ENCODE data around the gene POLR2L.
A peak's percentile ranks its signal among the peaks of the same experiment; 100 is the strongest.

The POLR2L gene

GRCh38 chr11:798093-798713, 44.1 kb downstream of the POLR2L start, which contains the start of gene SLC25A22:
TSS of gene SLC25A22 (minus strand) at chr11:798281. CDS start at chr11:795006, 3,275 bp downstream.
- Histone ChIP-seq H3K9ac (ENCODE audit: low read length) (peak within 1 kb of the TSS; percentile 87), H3K27me3 (ENCODE audit: control insufficient read depth, insufficient read depth, low read length) (no peaks in the 10 kb centered on the region), H3K27ac (ENCODE audit: low read length) (no peak within 1 kb of the TSS), H3K4me3 (ENCODE audit: low read length) (peak within 1 kb of the TSS; percentile 65), H3K9me3 (ENCODE audit: control insufficient read depth, low read depth, low read length) (no peaks in the 10 kb centered on the region), H3K4me1 (ENCODE audit: control insufficient read depth, low read depth, low read length) (peaks cover 4% of the 10 kb centered on the region), H3K36me3 (ENCODE audit: control insufficient read depth, low read depth, low read length) (peaks cover 5% of the 10 kb centered on the region)

- H3K9me3 ChIP-seq (ENCODE audit: control insufficient read depth, low read depth, low read length): no peaks in the 10 kb centered on the region
- peaks cover 4% of the 10 kb centered on the region for H3K4me1 ChIP-seq (ENCODE audit: control insufficient read depth, low read depth, low read length)
- peaks cover 5% of the 10 kb centered on the region for H3K36me3 ChIP-seq (ENCODE audit: control insufficient read depth, low read depth, low read length)
These were observed 44.8 kb downstream of the POLR2L start for GRCh38 chr11:797296-798092.

GRCh38 chr11:796565-797295, 45.6 kb downstream of the POLR2L start:
- Histone ChIP-seq H3K9me3 (ENCODE audit: control insufficient read depth, low read depth, low read length) (no peaks in the 10 kb centered on the region), H3K4me3 (ENCODE audit: low read length) (peak overlapping the region; percentile 65), H3K36me3 (ENCODE audit: control insufficient read depth, low read depth, low read length) (peaks cover 4% of the 10 kb centered on the region), H3K4me1 (ENCODE audit: control insufficient read depth, low read depth, low read length) (peaks cover 4% of the 10 kb centered on the region), H3K27me3 (ENCODE audit: control insufficient read depth, insufficient read depth, low read length) (no peaks in the 10 kb centered on the region), H3K9ac (ENCODE audit: low read length) (peak overlapping the region; percentile 87), H3K27ac (ENCODE audit: low read length) (no peak overlapping the region)

More at GRCh38 chr11:797296-798092, 44.8 kb downstream of the POLR2L start:
- Histone ChIP-seq H3K9ac (ENCODE audit: low read length) (peak overlapping the region; percentile 87), H3K27ac (ENCODE audit: low read length) (no peak overlapping the region), H3K27me3 (ENCODE audit: control insufficient read depth, insufficient read depth, low read length) (no peaks in the 10 kb centered on the region), H3K4me3 (ENCODE audit: low read length) (peak overlapping the region; percentile 65)

GRCh38 chr11:795634-796564, 46.4 kb downstream of the POLR2L start:
- Histone ChIP-seq H3K4me3 (ENCODE audit: low read length) (peak overlapping the region; percentile 21), H3K27me3 (ENCODE audit: control insufficient read depth, insufficient read depth, low read length) (no peaks in the 10 kb centered on the region), H3K36me3 (ENCODE audit: control insufficient read depth, low read depth, low read length) (peaks cover 4% of the 10 kb centered on the region), H3K9me3 (ENCODE audit: control insufficient read depth, low read depth, low read length) (no peaks in the 10 kb centered on the region), H3K9ac (ENCODE audit: low read length) (no peak overlapping the region), H3K27ac (ENCODE audit: low read length) (no peak overlapping the region), H3K4me1 (ENCODE audit: control insufficient read depth, low read depth, low read length) (peaks cover 6% of the 10 kb centered on the region)

- Histone ChIP-seq H3K9me3 (ENCODE audit: control insufficient read depth, low read depth, low read length) (no peaks in the 10 kb centered on the region), H3K4me1 (ENCODE audit: control insufficient read depth, low read depth, low read length) (peaks cover 11% of the 10 kb centered on the region), H3K4me3 (ENCODE audit: low read length) (no peak overlapping the region), H3K36me3 (ENCODE audit: control insufficient read depth, low read depth, low read length) (peaks cover 4% of the 10 kb centered on the region), H3K27me3 (ENCODE audit: control insufficient read depth, insufficient read depth, low read length) (no peaks in the 10 kb centered on the region), H3K9ac (ENCODE audit: low read length) (no peak overlapping the region), H3K27ac (ENCODE audit: low read length) (no peak overlapping the region)
These were observed 47.3 kb downstream of the POLR2L start for GRCh38 chr11:794766-795633.

- Histone ChIP-seq H3K27ac (ENCODE audit: low read length) (no peak overlapping the region), H3K36me3 (ENCODE audit: control insufficient read depth, low read depth, low read length) (peaks cover 4% of the 10 kb centered on the region), H3K4me1 (ENCODE audit: control insufficient read depth, low read depth, low read length) (peaks cover 11% of the 10 kb centered on the region)
These were observed 48.1 kb downstream of the POLR2L start for GRCh38 chr11:794013-794765.

GRCh38 chr11:793556-793955, 48.8 kb downstream of the POLR2L start:
- no peak overlapping the region for H3K9ac ChIP-seq (ENCODE audit: low read length)
- no peak overlapping the region for H3K4me3 ChIP-seq (ENCODE audit: low read length)
- H3K27me3 ChIP-seq (ENCODE audit: control insufficient read depth, insufficient read depth, low read length): no peaks in the 10 kb centered on the region
- peaks cover 14% of the 10 kb centered on the region for H3K4me1 ChIP-seq (ENCODE audit: control insufficient read depth, low read depth, low read length)
- no peak overlapping the region for H3K27ac ChIP-seq (ENCODE audit: low read length)
- peaks cover 4% of the 10 kb centered on the region for H3K36me3 ChIP-seq (ENCODE audit: control insufficient read depth, low read depth, low read length)
- no peaks in the 10 kb centered on the region for H3K9me3 ChIP-seq (ENCODE audit: control insufficient read depth, low read depth, low read length)

More at GRCh38 chr11:794013-794765, 48.1 kb downstream of the POLR2L start:
- no peak overlapping the region for H3K4me3 ChIP-seq (ENCODE audit: low read length)
- H3K9ac ChIP-seq (ENCODE audit: low read length): no peak overlapping the region
- no peaks in the 10 kb centered on the region for H3K9me3 ChIP-seq (ENCODE audit: control insufficient read depth, low read depth, low read length)
- H3K27me3 ChIP-seq (ENCODE audit: control insufficient read depth, insufficient read depth, low read length): no peaks in the 10 kb centered on the region

GRCh38 chr11:792873-793272, 49.5 kb downstream of the POLR2L start:
- Histone ChIP-seq H3K9ac (ENCODE audit: low read length) (no peak overlapping the region), H3K36me3 (ENCODE audit: control insufficient read depth, low read depth, low read length) (peaks cover 4% of the 10 kb centered on the region), H3K4me3 (ENCODE audit: low read length) (no peak overlapping the region), H3K27me3 (ENCODE audit: control insufficient read depth, insufficient read depth, low read length) (no peaks in the 10 kb centered on the region), H3K9me3 (ENCODE audit: control insufficient read depth, low read depth, low read length) (no peaks in the 10 kb centered on the region), H3K4me1 (ENCODE audit: control insufficient read depth, low read depth, low read length) (peaks cover 14% of the 10 kb centered on the region), H3K27ac (ENCODE audit: low read length) (no peak overlapping the region)

GRCh38 chr11:792535-792821, 49.9 kb downstream of the POLR2L start:
- Histone ChIP-seq H3K4me1 (ENCODE audit: control insufficient read depth, low read depth, low read length) (peaks cover 14% of the 10 kb centered on the region), H3K27ac (ENCODE audit: low read length) (no peak overlapping the region), H3K27me3 (ENCODE audit: control insufficient read depth, insufficient read depth, low read length) (no peaks in the 10 kb centered on the region), H3K4me3 (ENCODE audit: low read length) (no peak overlapping the region), H3K9ac (ENCODE audit: low read length) (no peak overlapping the region), H3K9me3 (ENCODE audit: control insufficient read depth, low read depth, low read length) (no peaks in the 10 kb centered on the region), H3K36me3 (ENCODE audit: control insufficient read depth, low read depth, low read length) (peaks cover 4% of the 10 kb centered on the region)
